ENCODE data around the gene ASPA. TPM values are rescaled to one million over a fixed set of nuclear protein-coding genes. Genes with fewer than 3 reads are reported as not detected.

The ASPA gene
- total RNA-seq, 1 donor from 2014 or later = not detected

DNA sequence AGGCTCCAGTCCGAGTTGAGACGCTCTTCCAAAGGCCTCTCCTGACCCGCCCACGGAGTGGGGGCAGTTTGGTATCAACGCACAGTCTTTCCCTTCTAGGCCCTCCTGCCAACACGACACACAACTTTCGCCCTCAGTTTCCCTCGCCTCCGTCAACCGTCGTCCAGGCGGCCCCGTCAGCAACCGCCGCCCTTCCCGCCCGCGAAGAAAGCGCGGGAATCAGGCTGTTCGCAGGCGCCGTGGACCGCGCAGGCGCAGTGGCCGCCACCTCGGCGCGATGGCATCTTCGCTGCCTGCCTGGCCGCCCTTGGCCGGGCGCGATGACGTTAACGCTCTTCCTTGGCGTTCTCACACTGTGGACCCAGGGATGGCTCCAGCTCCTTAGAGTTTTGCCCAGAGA is 4.2 kb upstream of the ASPA start, which contains the start of gene SPATA22:
Gene SPATA22, minus strand, starts transcription at position 221 of the 400 bp plus-strand sequence. CDS start 2,494 bp downstream, outside the sequence.
- Mint-ChIP-seq H3K27me3 (ENCODE audit: low read depth, unreplicated experiment) (no peaks in the 10 kb centered on the region), H3K36me3 (ENCODE audit: low read depth, unreplicated experiment) (no peaks in the 10 kb centered on the region), H3K9me3 (ENCODE audit: unreplicated experiment) (no peaks in the 10 kb centered on the region), H3K4me1 (ENCODE audit: low read depth, unreplicated experiment) (no peaks in the 10 kb centered on the region), H3K4me3 (ENCODE audit: unreplicated experiment) (no peak within 1 kb of the TSS), H3K27ac (ENCODE audit: unreplicated experiment) (no peak within 1 kb of the TSS)
- Histone ChIP-seq H3K79me2 (ENCODE audit: insufficient read depth, low read length) (no peaks in the 10 kb centered on the region), H3K36me3 (ENCODE audit: insufficient read depth, low read length) (no peaks in the 10 kb centered on the region), H3K27me3 (ENCODE audit: insufficient read depth, low read length) (no peaks in the 10 kb centered on the region), H3K4me2 (ENCODE audit: low read length) (no peak within 1 kb of the TSS), H3K9ac (ENCODE audit: low read length) (no peak within 1 kb of the TSS), H2AFZ (ENCODE audit: low read depth, low read length) (no peak within 1 kb of the TSS), H3K4me3 (ENCODE audit: insufficient read depth, low read depth, low read length) (no peak within 1 kb of the TSS), H3K9me3 (ENCODE audit: insufficient read depth, low read depth, low read length) (no peaks in the 10 kb centered on the region), H3K4me1 (ENCODE audit: insufficient read depth, low read length) (no peaks in the 10 kb centered on the region), H4K20me1 (ENCODE audit: insufficient read depth, low read length) (no peaks in the 10 kb centered on the region), H3K27ac (ENCODE audit: low read depth, low read length) (no peak within 1 kb of the TSS)
- DNase-seq (ENCODE audit: low read depth) = no peak
- TF ChIP-seq CTCF (IDR thresholded peaks at IDR 0.05; ENCODE audit: insufficient read depth, low read depth, low read length) (no peak), EZH2 (IDR thresholded peaks at IDR 0.05; ENCODE audit: insufficient read depth, low read length) (no peak)
- FAIRE-seq = no peak

GRCh38 chr17:3472137-3472536 is 3.7 kb upstream of the ASPA start:
- Histone ChIP-seq H2AFZ (ENCODE audit: low read depth, low read length) (no peak overlapping the region), H3K9me3 (ENCODE audit: insufficient read depth, low read depth, low read length) (no peaks in the 10 kb centered on the region), H3K27ac (ENCODE audit: low read depth, low read length) (no peak overlapping the region), H3K4me2 (ENCODE audit: low read length) (no peak overlapping the region), H4K20me1 (ENCODE audit: insufficient read depth, low read length) (no peaks in the 10 kb centered on the region), H3K36me3 (ENCODE audit: insufficient read depth, low read length) (no peaks in the 10 kb centered on the region), H3K9ac (ENCODE audit: low read length) (no peak overlapping the region), H3K27me3 (ENCODE audit: insufficient read depth, low read length) (no peaks in the 10 kb centered on the region), H3K4me1 (ENCODE audit: insufficient read depth, low read length) (no peaks in the 10 kb centered on the region), H3K79me2 (ENCODE audit: insufficient read depth, low read length) (no peaks in the 10 kb centered on the region), H3K4me3 (ENCODE audit: insufficient read depth, low read depth, low read length) (no peak overlapping the region)
- no peak for FAIRE-seq
- no peak for DNase-seq (ENCODE audit: low read depth)
- H3K27ac Mint-ChIP-seq (ENCODE audit: unreplicated experiment) = no peak overlapping the region
- H3K27me3 Mint-ChIP-seq (ENCODE audit: low read depth, unreplicated experiment) = no peaks in the 10 kb centered on the region
- TF ChIP-seq CTCF (IDR thresholded peaks at IDR 0.05; ENCODE audit: insufficient read depth, low read depth, low read length) (no peak), EZH2 (IDR thresholded peaks at IDR 0.05; ENCODE audit: insufficient read depth, low read length) (no peak)
- H3K9me3 Mint-ChIP-seq (ENCODE audit: unreplicated experiment) = no peaks in the 10 kb centered on the region
- no peak overlapping the region for H3K4me3 Mint-ChIP-seq (ENCODE audit: unreplicated experiment)
- no peaks in the 10 kb centered on the region for H3K4me1 Mint-ChIP-seq (ENCODE audit: low read depth, unreplicated experiment)
- H3K36me3 Mint-ChIP-seq (ENCODE audit: low read depth, unreplicated experiment) = no peaks in the 10 kb centered on the region

- H2AFZ ChIP-seq (ENCODE audit: low read depth, low read length) = no peak overlapping the region
- FAIRE-seq (no peak), DNase-seq (ENCODE audit: low read depth) (no peak)
Observed at GRCh38 chr17:3474212-3474611, 1.6 kb upstream of the ASPA start.

More at GRCh38 chr17:3474212-3474611, 1.6 kb upstream of the ASPA start:
- Mint-ChIP-seq H3K4me3 (ENCODE audit: unreplicated experiment) (no peak overlapping the region), H3K27me3 (ENCODE audit: low read depth, unreplicated experiment) (peaks cover 5% of the 10 kb centered on the region), H3K4me1 (ENCODE audit: low read depth, unreplicated experiment) (no peaks in the 10 kb centered on the region), H3K9me3 (ENCODE audit: unreplicated experiment) (no peaks in the 10 kb centered on the region), H3K36me3 (ENCODE audit: low read depth, unreplicated experiment) (no peaks in the 10 kb centered on the region), H3K27ac (ENCODE audit: unreplicated experiment) (no peak overlapping the region)
- H4K20me1 ChIP-seq (ENCODE audit: insufficient read depth, low read length) = no peaks in the 10 kb centered on the region
- H3K4me3 ChIP-seq (ENCODE audit: insufficient read depth, low read depth, low read length) = no peak overlapping the region
- no peak overlapping the region for H3K4me2 ChIP-seq (ENCODE audit: low read length)
- no peaks in the 10 kb centered on the region for H3K36me3 ChIP-seq (ENCODE audit: insufficient read depth, low read length)
- H3K27me3 ChIP-seq (ENCODE audit: insufficient read depth, low read length) = no peaks in the 10 kb centered on the region
- no peaks in the 10 kb centered on the region for H3K4me1 ChIP-seq (ENCODE audit: insufficient read depth, low read length)
- TF ChIP-seq CTCF (IDR thresholded peaks at IDR 0.05; ENCODE audit: insufficient read depth, low read depth, low read length) (no peak), EZH2 (IDR thresholded peaks at IDR 0.05; ENCODE audit: insufficient read depth, low read length) (no peak)
- H3K9ac ChIP-seq (ENCODE audit: low read length) = no peak overlapping the region
- H3K27ac ChIP-seq (ENCODE audit: low read depth, low read length) = no peak overlapping the region
- H3K9me3 ChIP-seq (ENCODE audit: insufficient read depth, low read depth, low read length) = no peaks in the 10 kb centered on the region
- H3K79me2 ChIP-seq (ENCODE audit: insufficient read depth, low read length) = no peaks in the 10 kb centered on the region
